ENCODE data around the gene RPS15. TPM values are rescaled to one million over a fixed set of nuclear protein-coding genes. Genes with fewer than 3 reads are reported as not detected.

RPS15 gene
- total and polyA plus RNA-seq, 9 of the 15 experiments (the other 6 are each of a cell fraction or from before 2014, with no cell fraction given) = 605 to 2,791 (median 957) TPM

DNA sequence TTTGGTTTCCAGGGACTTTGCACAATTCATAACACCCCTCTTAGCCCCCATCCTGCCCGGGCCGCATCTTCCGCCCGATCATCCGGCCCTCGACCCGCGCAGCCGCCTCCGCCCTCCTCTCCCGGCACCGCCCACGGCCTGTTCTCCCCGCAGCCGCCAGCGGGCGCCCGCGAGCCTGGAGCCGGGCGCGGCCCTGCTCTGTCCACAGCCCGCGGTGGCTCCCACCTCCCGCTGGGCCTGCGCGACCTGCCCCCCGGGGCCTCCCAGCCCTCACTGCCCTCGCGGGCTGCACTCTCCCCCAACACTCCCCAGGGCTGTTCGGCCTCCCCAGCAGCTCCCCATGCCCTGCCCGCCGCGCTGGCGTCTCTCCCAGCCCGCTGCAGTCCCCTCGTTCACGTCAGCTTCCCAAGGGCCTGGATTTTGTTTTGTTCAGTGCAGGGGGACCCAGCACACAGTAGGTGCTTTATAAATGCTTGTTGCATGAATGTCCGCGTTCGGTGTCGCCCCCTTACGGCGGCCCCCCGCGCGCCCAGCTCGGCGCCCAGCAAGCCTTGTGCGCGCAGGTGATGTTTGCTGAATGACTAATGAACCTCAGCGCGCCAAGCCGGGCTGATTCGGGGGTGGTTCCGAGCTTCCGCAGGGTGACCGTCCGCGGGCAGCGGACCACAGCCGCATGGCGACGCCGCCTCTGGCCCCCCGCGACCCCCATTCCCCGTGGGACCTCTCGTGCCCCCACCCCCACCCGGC is 7.2 kb downstream of the RPS15 start (continued):
- TF ChIP-seq, protein P1, sequence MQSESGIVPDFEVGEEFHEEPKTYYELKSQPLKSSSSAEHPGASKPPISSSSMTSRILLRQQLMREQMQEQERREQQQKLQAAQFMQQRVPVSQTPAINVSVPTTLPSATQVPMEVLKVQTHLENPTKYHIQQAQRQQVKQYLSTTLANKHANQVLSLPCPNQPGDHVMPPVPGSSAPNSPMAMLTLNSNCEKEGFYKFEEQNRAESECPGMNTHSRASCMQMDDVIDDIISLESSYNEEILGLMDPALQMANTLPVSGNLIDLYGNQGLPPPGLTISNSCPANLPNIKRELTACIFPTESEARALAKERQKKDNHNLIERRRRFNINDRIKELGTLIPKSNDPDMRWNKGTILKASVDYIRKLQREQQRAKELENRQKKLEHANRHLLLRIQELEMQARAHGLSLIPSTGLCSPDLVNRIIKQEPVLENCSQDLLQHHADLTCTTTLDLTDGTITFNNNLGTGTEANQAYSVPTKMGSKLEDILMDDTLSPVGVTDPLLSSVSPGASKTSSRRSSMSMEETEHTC (IDR thresholded peaks at IDR 0.05) = no peak
- TF ChIP-seq, protein P2, sequence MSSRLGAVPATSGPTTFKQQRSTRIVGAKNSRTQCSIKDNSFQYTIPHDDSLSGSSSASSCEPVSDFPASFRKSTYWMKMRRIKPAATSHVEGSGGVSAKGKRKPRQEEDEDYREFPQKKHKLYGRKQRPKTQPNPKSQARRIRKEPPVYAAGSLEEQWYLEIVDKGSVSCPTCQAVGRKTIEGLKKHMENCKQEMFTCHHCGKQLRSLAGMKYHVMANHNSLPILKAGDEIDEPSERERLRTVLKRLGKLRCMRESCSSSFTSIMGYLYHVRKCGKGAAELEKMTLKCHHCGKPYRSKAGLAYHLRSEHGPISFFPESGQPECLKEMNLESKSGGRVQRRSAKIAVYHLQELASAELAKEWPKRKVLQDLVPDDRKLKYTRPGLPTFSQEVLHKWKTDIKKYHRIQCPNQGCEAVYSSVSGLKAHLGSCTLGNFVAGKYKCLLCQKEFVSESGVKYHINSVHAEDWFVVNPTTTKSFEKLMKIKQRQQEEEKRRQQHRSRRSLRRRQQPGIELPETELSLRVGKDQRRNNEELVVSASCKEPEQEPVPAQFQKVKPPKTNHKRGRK (tag; IDR thresholded peaks at IDR 0.05) = no peak
- peak in 1 of 2 experiments; percentile 51; a peak in 2 of 4 replicates for TF ChIP-seq HDAC1 (IDR thresholded peaks at IDR 0.05)
- no peak for TF ChIP-seq PTTG1 (tag; IDR thresholded peaks at IDR 0.05; ENCODE audit: low read depth)
- TF ChIP-seq CHD1 (IDR thresholded peaks at IDR 0.05; ENCODE audit: low read length) = no peak
- TF ChIP-seq SRF (CRISPR knock-in tag; IDR thresholded peaks at IDR 0.05) = no peak
- TF ChIP-seq KDM5B (IDR thresholded peaks at IDR 0.05; ENCODE audit: insufficient replicate concordance, low read depth, low read length) = peak; percentile 45
- TF ChIP-seq, protein P3, sequence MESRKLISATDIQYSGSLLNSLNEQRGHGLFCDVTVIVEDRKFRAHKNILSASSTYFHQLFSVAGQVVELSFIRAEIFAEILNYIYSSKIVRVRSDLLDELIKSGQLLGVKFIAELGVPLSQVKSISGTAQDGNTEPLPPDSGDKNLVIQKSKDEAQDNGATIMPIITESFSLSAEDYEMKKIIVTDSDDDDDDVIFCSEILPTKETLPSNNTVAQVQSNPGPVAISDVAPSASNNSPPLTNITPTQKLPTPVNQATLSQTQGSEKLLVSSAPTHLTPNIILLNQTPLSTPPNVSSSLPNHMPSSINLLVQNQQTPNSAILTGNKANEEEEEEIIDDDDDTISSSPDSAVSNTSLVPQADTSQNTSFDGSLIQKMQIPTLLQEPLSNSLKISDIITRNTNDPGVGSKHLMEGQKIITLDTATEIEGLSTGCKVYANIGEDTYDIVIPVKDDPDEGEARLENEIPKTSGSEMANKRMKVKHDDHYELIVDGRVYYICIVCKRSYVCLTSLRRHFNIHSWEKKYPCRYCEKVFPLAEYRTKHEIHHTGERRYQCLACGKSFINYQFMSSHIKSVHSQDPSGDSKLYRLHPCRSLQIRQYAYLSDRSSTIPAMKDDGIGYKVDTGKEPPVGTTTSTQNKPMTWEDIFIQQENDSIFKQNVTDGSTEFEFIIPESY (CRISPR knock-in tag; IDR thresholded peaks at IDR 0.05) = 0 out of 2 replicates have a peak, but pooled peaks have one; percentile 37
- TF ChIP-seq, protein P4, sequence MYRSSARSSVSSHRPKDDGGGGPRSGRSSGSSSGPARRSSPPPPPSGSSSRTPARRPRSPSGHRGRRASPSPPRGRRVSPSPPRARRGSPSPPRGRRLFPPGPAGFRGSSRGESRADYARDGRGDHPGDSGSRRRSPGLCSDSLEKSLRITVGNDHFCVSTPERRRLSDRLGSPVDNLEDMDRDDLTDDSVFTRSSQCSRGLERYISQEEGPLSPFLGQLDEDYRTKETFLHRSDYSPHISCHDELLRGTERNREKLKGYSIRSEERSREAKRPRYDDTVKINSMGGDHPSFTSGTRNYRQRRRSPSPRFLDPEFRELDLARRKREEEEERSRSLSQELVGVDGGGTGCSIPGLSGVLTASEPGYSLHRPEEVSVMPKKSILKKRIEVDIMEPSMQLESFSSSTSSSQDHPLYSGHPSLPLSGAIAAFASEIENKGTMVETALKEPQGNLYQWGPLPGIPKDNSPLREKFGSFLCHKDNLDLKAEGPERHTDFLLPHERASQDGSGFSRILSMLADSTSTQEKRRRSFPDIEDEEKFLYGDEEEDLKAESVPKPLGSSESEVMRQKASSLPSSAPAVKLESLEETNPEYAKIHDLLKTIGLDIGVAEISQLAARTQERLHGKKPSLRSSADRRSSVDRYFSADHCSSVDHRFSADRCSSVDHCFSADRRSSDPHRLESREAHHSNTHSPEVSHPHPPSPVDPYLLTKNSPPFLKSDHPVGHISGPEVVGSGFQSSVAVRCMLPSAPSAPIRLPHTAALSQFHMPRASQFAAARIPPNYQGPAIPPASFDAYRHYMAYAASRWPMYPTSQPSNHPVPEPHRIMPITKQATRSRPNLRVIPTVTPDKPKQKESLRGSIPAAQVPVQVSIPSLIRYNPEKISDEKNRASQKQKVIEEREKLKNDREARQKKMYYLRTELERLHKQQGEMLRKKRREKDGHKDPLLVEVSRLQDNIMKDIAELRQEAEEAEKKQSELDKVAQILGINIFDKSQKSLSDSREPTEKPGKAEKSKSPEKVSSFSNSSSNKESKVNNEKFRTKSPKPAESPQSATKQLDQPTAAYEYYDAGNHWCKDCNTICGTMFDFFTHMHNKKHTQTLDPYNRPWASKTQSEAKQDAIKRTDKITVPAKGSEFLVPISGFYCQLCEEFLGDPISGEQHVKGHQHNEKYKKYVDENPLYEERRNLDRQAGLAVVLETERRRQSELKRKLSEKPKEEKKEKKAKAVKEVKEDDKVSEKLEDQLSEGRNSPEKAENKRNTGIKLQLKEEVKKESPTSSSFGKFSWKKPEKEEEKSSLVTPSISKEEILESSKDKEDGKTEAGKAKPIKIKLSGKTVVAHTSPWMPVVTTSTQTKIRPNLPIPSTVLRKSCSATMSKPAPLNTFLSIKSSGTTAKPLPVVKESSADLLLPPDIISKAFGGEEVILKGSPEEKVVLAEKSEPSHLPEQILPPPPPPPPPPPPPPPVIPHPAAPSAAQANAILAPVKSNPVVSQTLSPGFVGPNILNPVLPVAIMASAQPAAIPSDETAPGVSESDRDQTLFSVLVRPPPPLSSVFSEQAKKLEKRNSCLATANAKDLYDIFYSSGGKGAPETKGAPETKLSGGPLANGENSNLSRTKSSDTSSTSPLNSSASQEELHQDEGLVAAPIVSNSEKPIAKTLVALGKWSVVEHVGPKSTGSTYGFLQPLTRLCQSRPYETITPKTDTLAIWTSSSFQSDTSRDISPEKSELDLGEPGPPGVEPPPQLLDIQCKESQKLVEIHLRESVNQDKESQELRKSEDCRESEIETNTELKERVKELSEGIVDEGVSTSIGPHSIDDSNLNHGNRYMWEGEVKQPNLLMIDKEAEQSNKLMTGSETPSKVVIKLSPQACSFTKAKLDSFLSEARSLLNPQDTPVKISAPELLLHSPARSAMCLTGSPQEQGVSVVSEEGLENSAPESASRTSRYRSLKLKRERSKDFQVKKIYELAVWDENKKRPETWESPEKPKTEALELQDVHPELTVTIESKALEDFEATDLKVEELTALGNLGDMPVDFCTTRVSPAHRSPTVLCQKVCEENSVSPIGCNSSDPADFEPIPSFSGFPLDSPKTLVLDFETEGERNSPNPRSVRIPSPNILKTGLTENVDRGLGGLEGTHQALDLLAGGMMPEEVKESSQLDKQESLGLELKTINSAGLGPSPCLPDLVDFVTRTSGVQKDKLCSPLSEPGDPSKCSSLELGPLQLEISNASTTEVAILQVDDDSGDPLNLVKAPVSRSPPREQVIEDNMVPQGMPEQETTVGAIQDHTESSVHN (IDR thresholded peaks at IDR 0.05; ENCODE audit: borderline replicate concordance in 1 of 2, low read depth in 1 of 2) = no peak
- peak; percentile 80 for TF ChIP-seq FIP1L1 (IDR thresholded peaks at IDR 0.05; ENCODE audit: low read depth, low read length, poor library complexity, severe bottlenecking)

Data from K562 (cell line).